ENCODE data around the gene CD3E. TPM values are rescaled to one million over a fixed set of nuclear protein-coding genes. Genes with fewer than 3 reads are reported as not detected.

CD3E gene
- total RNA-seq, 1 donor from 2014 or later, result not detected

Small RNA genes lying within 50 kb of the gene (small RNA-seq; reads per million reads assigned to genes)
- gene AP001582.1, result not detected

Other genes starting within 250 kb of the CD3E start
- not detected for gene TMPRSS4, start 227.7 kb upstream of the CD3E start, total RNA-seq
- not detected for gene SMIM35, start 217.8 kb upstream of the CD3E start, total RNA-seq
- 5.7 TPM for gene SCN4B, start 151.9 kb upstream of the CD3E start, total RNA-seq
- 4.9 TPM for gene SCN2B, start 128.1 kb upstream of the CD3E start, total RNA-seq
- 0.82 TPM for gene JAML, start 79.7 kb upstream of the CD3E start, total RNA-seq
- gene MPZL3, start 52.4 kb upstream of the CD3E start, total RNA-seq, result 2.4 TPM
- 1.6 TPM for gene MPZL2, start 40.4 kb upstream of the CD3E start, total RNA-seq
- not detected for gene CD3D, start 38.0 kb downstream of the CD3E start, total RNA-seq
- not detected for gene CD3G, start 39.6 kb downstream of the CD3E start, total RNA-seq
- gene UBE4A, start 54.9 kb downstream of the CD3E start, total RNA-seq, result 58.3 TPM
- 76.2 TPM for gene ATP5MG, start 96.9 kb downstream of the CD3E start, total RNA-seq
- gene KMT2A, start 131.8 kb downstream of the CD3E start, total RNA-seq, result 35.9 TPM
- gene TTC36, start 222.7 kb downstream of the CD3E start, total RNA-seq, result 2.4 TPM
- 27.3 TPM for gene TMEM25, start 226.5 kb downstream of the CD3E start, total RNA-seq

Measured in frontal cortex (tissue), 1 donor.